ENCODE results near the gene WHRN. TPM values are rescaled to one million over a fixed set of nuclear protein-coding genes. Genes with fewer than 3 reads are reported as not detected.

WHRN gene
- total RNA-seq, 1 donor from 2014 or later: 6.9 TPM

DNA sequence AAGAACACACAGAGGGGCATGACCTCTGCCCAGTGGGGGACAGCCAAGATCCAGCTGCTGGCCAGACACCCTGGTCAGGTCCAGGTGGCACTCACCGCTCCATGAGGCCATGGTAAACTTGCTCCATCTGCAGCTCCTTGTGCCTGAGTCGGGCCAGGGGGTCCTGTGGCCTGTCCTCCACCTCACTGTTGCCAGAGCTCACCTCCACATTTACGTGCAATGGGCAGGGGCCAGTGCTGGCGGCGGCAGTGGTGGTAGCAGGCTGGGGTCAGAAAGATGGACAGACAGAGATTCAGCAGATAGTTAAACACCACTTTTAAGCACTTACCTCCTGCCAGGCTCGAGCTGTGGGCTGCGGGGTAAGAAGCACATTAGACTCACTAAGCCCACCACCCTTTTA is 145.5 kb downstream of the WHRN start:
- peaks cover 49% of the 10 kb centered on the region for H3K36me3 Mint-ChIP-seq (ENCODE audit: low read depth)
- DNase-seq (ENCODE audit: low spot score): peak; percentile 59
- peaks cover 3% of the 10 kb centered on the region for H3K4me1 Mint-ChIP-seq (ENCODE audit: low read depth)
- H3K4me3 Mint-ChIP-seq (ENCODE audit: unreplicated experiment): no peak overlapping the region
- H3K27me3 Mint-ChIP-seq (ENCODE audit: low read depth): no peaks in the 10 kb centered on the region
- TF ChIP-seq, protein P1, sequence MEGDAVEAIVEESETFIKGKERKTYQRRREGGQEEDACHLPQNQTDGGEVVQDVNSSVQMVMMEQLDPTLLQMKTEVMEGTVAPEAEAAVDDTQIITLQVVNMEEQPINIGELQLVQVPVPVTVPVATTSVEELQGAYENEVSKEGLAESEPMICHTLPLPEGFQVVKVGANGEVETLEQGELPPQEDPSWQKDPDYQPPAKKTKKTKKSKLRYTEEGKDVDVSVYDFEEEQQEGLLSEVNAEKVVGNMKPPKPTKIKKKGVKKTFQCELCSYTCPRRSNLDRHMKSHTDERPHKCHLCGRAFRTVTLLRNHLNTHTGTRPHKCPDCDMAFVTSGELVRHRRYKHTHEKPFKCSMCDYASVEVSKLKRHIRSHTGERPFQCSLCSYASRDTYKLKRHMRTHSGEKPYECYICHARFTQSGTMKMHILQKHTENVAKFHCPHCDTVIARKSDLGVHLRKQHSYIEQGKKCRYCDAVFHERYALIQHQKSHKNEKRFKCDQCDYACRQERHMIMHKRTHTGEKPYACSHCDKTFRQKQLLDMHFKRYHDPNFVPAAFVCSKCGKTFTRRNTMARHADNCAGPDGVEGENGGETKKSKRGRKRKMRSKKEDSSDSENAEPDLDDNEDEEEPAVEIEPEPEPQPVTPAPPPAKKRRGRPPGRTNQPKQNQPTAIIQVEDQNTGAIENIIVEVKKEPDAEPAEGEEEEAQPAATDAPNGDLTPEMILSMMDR (IDR thresholded peaks at IDR 0.05): no peak
- no peaks in the 10 kb centered on the region for H3K9me3 Mint-ChIP-seq (ENCODE audit: low read depth)
- no peak overlapping the region for H3K27ac Mint-ChIP-seq (ENCODE audit: unreplicated experiment)

DNA sequence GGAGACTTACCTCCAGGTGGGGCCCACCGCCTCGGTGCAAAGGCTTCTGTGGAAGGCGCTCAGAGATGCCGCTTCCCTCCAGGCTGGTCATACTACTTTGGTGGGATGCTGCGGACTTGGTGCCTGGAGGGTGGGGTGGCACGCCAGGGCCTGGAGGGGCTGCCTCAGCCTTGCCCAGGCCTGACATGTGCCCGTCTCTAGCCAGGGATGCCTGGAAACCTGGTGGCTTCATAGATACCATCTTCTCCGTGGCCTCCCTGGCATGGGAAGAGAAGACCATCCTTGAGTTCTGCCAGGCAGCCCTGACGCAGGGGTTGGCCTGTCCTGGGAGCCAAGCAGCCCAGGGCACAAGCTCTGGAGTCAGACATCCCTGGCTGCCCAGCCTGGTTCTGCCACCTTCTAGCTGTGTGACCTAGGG is 147.4 kb downstream of the WHRN start:
- TF ChIP-seq, protein P1 (IDR thresholded peaks at IDR 0.05): no peak
- Mint-ChIP-seq H3K4me3 (ENCODE audit: unreplicated experiment) (no peak overlapping the region), H3K9me3 (ENCODE audit: low read depth) (no peaks in the 10 kb centered on the region), H3K27me3 (ENCODE audit: low read depth) (no peaks in the 10 kb centered on the region), H3K4me1 (ENCODE audit: low read depth) (no peaks in the 10 kb centered on the region), H3K27ac (ENCODE audit: unreplicated experiment) (no peak overlapping the region), H3K36me3 (ENCODE audit: low read depth) (peaks cover 38% of the 10 kb centered on the region)
- peak; percentile 62 for DNase-seq (ENCODE audit: low spot score)

DNA sequence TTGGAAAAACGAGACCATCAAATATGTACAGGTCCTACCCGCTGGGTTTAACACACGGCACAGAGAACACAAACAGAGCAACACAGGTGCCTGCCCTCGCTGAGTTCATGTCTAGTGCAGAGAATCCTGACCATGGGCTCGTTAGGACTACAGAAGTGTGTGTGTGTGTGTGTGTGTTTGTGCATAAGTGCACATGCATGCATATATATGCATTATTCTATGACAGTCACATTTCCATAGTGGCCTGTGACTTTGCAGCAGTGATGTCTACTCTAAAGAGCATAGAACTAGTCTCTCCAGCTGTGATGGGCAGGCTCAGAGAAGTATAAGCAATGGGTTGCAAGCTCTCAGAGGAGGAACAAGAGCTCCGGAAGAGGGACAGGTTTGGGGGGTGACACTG is 147.9 kb downstream of the WHRN start:
- DNase-seq (ENCODE audit: low spot score): no peak
- Mint-ChIP-seq H3K4me1 (ENCODE audit: low read depth) (no peaks in the 10 kb centered on the region), H3K27ac (ENCODE audit: unreplicated experiment) (no peak overlapping the region), H3K4me3 (ENCODE audit: unreplicated experiment) (no peak overlapping the region), H3K36me3 (ENCODE audit: low read depth) (peaks cover 40% of the 10 kb centered on the region), H3K9me3 (ENCODE audit: low read depth) (no peaks in the 10 kb centered on the region), H3K27me3 (ENCODE audit: low read depth) (no peaks in the 10 kb centered on the region)
- TF ChIP-seq, protein P1 (IDR thresholded peaks at IDR 0.05): no peak

DNA sequence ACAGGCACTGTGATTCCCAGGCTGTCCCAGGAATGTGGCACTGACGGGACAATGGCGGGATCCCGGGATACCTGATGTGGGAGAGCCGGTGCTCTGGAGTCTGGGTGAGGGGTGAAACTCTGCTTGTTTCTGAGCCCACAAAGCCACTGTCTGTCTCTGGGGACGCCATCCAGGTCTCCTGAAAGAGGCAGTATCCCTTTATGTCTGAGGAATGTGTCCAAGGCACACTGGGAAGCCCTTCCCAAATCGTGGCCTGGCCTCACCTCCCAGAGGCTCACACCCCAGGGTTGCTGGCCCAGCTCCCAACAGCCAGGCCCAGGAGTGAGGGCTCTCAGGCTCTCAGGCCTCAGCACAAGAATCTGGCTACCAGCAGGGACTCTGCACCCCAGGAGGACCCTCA is 148.5 kb downstream of the WHRN start:
- DNase-seq (ENCODE audit: low spot score): peak; percentile 58
- Mint-ChIP-seq H3K27ac (ENCODE audit: unreplicated experiment) (peak overlapping the region; percentile 22), H3K4me3 (ENCODE audit: unreplicated experiment) (no peak overlapping the region), H3K27me3 (ENCODE audit: low read depth) (no peaks in the 10 kb centered on the region), H3K4me1 (ENCODE audit: low read depth) (peaks cover 3% of the 10 kb centered on the region), H3K36me3 (ENCODE audit: low read depth) (peaks cover 38% of the 10 kb centered on the region), H3K9me3 (ENCODE audit: low read depth) (no peaks in the 10 kb centered on the region)
- TF ChIP-seq, protein P1 (IDR thresholded peaks at IDR 0.05): no peak

DNA sequence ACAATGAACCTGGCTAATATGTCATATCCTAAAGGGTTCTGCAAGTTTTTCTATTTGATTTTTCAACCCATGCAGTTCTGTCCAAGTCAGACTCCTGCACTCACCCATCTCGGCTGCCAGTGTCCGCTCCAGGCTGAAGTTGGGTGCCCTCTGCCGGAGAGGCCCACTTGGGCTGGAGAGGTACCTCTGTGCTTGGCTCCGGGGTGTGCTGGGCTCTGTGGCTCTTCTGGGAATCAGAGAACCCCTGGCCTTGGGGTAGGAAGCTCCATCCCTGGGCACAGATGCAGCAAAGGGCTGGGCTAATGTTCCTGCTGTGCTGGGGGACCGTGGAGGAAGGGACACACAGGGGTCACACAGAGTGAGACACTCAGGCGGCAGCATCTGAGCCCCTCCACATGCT is 149.5 kb downstream of the WHRN start:
- Mint-ChIP-seq H3K4me3 (ENCODE audit: unreplicated experiment) (no peak overlapping the region), H3K27ac (ENCODE audit: unreplicated experiment) (peak overlapping the region; percentile 49), H3K9me3 (ENCODE audit: low read depth) (no peaks in the 10 kb centered on the region), H3K36me3 (ENCODE audit: low read depth) (peaks cover 32% of the 10 kb centered on the region), H3K27me3 (ENCODE audit: low read depth) (no peaks in the 10 kb centered on the region), H3K4me1 (ENCODE audit: low read depth) (peaks cover 3% of the 10 kb centered on the region)
- TF ChIP-seq, protein P1 (IDR thresholded peaks at IDR 0.05): no peak
- peak; percentile 65 for DNase-seq (ENCODE audit: low spot score)

Other genes with a start within 250 kb of the WHRN start
- not detected in 3 replicates for gene ORM1, start 182.4 kb downstream of the WHRN start, total RNA-seq
- gene ORM2, start 175.6 kb downstream of the WHRN start, total RNA-seq: not detected in 3 replicates
- 19.1 to 43.1 TPM (median 43.0 TPM) in 3 replicates for gene AKNA, start 117.5 kb downstream of the WHRN start, total RNA-seq
- 134 to 143 TPM (median 135 TPM) in 3 replicates for gene ATP6V1G1, start 82.3 kb upstream of the WHRN start, total RNA-seq
- 10.7 to 21.5 TPM (median 19.0 TPM) in 3 replicates for gene TMEM268, start 105.8 kb upstream of the WHRN start, total RNA-seq
- gene TEX53, start 152.3 kb upstream of the WHRN start, total RNA-seq: not detected in 3 replicates
- gene TEX48, start 176.7 kb upstream of the WHRN start, total RNA-seq: not detected in 3 replicates